PC-9 (cell line): ENCODE measurements around the gene RPTOR. TPM values are rescaled to one million over a fixed set of nuclear protein-coding genes. Genes with fewer than 3 reads are reported as not detected.

Source experiments
- BruUV-seq: library from RNA; stranded (reverse); fragments of 400-500 nt; replicated peaks from 2 replicates; lab custom pipeline; 2021; lab: Mats Ljungman, UMichigan
- CTCF ChIA-PET: fragments of 300-600 bp; sonication (Branson Sonifier 250); formaldehyde crosslinking; loops from one replicate; lab custom pipeline; 2022; ENCODE audit warnings: antibody characterized with exemption; lab: Charles Lee
- POLR2A ChIA-PET: fragments of 300-600 bp; sonication (Branson Sonifier 250); formaldehyde crosslinking; loops from one replicate; lab custom pipeline; 2022; ENCODE audit warnings: antibody characterized with exemption; ENCODE audit not compliant: unreplicated experiment; lab: Charles Lee
- DNase-seq, 2 experiments: peaks; one replicate each; pipeline versions ENCODE4 v3.0.0 to v3.0.0-alpha.2; 2015 to 2022; ENCODE audit warnings: mixed read lengths in 1 of 2
- H2AFZ ChIP-seq: fragments of 200-600 bp; sonication (generic); 2 replicates; pipeline ENCODE4 v1.8.1; 2017; ENCODE audit warnings: antibody characterized with exemption
- H3F3A ChIP-seq: fragments of 200-600 bp; sonication (generic); 2 replicates; pipeline ENCODE4 v1.8.1; 2017; ENCODE audit warnings: antibody characterized with exemption, mild to moderate bottlenecking, low read depth; ENCODE audit not compliant: insufficient read depth
- H3K27ac ChIP-seq: fragments of 200-600 bp; sonication (generic); 2 replicates; pipeline ENCODE4 v1.6.1; 2016; ENCODE audit warnings: mixed run types
- H3K27me3 ChIP-seq: fragments of 200-600 bp; sonication (generic); 2 replicates; pipeline ENCODE4 v1.6.1; 2016; ENCODE audit warnings: low read depth, mixed run types; ENCODE audit not compliant: insufficient read depth
- H3K36me3 ChIP-seq: fragments of 200-600 bp; sonication (generic); 2 replicates; pipeline ENCODE4 v1.6.1; 2016; ENCODE audit warnings: low read depth, mixed run types
- H3K4me1 ChIP-seq: fragments of 200-600 bp; sonication (generic); replicated peaks from 2 replicates; pipeline ENCODE4 v1.6.1; 2016; ENCODE audit warnings: mixed run types; ENCODE audit not compliant: insufficient read depth
- H3K4me2 ChIP-seq: fragments of 200-600 bp; sonication (generic); 2 replicates; pipeline ENCODE4 v1.6.1; 2017; ENCODE audit warnings: mixed run types
- H3K4me3 ChIP-seq: fragments of 200-600 bp; sonication (generic); 2 replicates; pipeline ENCODE4 v1.6.1; 2016; ENCODE audit warnings: mixed run types
- H3K79me2 ChIP-seq: fragments of 200-600 bp; sonication (generic); 2 replicates; pipeline ENCODE4 v1.6.1; 2017; ENCODE audit warnings: low read depth, mixed run types
- H3K9me2 ChIP-seq: fragments of 200-600 bp; sonication (generic); 2 replicates; pipeline ENCODE4 v1.8.1; 2017; ENCODE audit warnings: mild to moderate bottlenecking; ENCODE audit not compliant: insufficient read depth
- H3K9me3 ChIP-seq: fragments of 200-600 bp; sonication (generic); 2 replicates; pipeline ENCODE4 v1.8.1; 2016; ENCODE audit warnings: low read depth; ENCODE audit not compliant: insufficient read depth
- H4K20me1 ChIP-seq: fragments of 200-600 bp; sonication (generic); 2 replicates; pipeline ENCODE4 v1.8.1; 2017; ENCODE audit not compliant: insufficient read depth
- CTCF ChIP-seq: fragments of 200-600 bp; sonication (generic); conservative IDR thresholded peaks from 2 replicates; pipeline ENCODE4 v1.6.1; 2017; ENCODE audit warnings: mixed run types, antibody characterized with exemption, mild to moderate bottlenecking, moderate library complexity
- EZH2 ChIP-seq: fragments of 200-600 bp; sonication (generic); IDR thresholded peaks from 2 replicates; pipeline ENCODE4 v1.8.0; 2017; ENCODE audit warnings: antibody characterized with exemption, low read depth
- intact Hi-C: fragments of 100-400 bp; cut with micrococcal nuclease; formaldehyde crosslinking; loops from one replicate; pipeline ENCODE4 v1.10.0; 2022; ENCODE audit not compliant: unreplicated experiment
- total RNA-seq: library from RNA; stranded (reverse); gene quantifications from 2 replicates; pipeline ENCODE4 v1.2.3, GENCODE V29; 2021

RPTOR gene
- total RNA-seq, 1 experiment from 2014 or later, result 50.8 TPM

GRCh38 chr17:80967404-80967872, 422.8 kb downstream of the RPTOR start:
- Histone ChIP-seq H3K27ac (no peak overlapping the region), H3K4me3 (no peak overlapping the region), H3K9me3 (no peaks in the 10 kb centered on the region), H3K9me2 (no peaks in the 10 kb centered on the region), H2AFZ (no peak overlapping the region), H3K79me2 (no peaks in the 10 kb centered on the region), H3K36me3 (no peaks in the 10 kb centered on the region), H4K20me1 (no peaks in the 10 kb centered on the region), H3K4me1 (no peaks in the 10 kb centered on the region), H3F3A (no peaks in the 10 kb centered on the region), H3K27me3 (no peaks in the 10 kb centered on the region), H3K4me2 (no peak overlapping the region)
- intact Hi-C loops, result no loop called here
- BruUV-seq, result no TSS peak
- DNase-seq, result no peak
- ChIA-PET POLR2A (no interaction called here), CTCF (no interaction called here)
- no peak for TF ChIP-seq EZH2
- TF ChIP-seq CTCF, result no peak

- Histone ChIP-seq H3K9me2 (no peaks in the 10 kb centered on the region), H3F3A (no peaks in the 10 kb centered on the region), H3K36me3 (no peaks in the 10 kb centered on the region), H3K4me3 (no peak overlapping the region), H3K27me3 (no peaks in the 10 kb centered on the region), H2AFZ (no peak overlapping the region), H3K9me3 (no peaks in the 10 kb centered on the region), H3K27ac (no peak overlapping the region), H3K4me1 (no peaks in the 10 kb centered on the region), H3K79me2 (no peaks in the 10 kb centered on the region), H3K4me2 (no peak overlapping the region), H4K20me1 (no peaks in the 10 kb centered on the region)
- intact Hi-C loops, result no loop called here
- TF ChIP-seq CTCF (no peak), EZH2 (no peak)
- DNase-seq, result no peak
- BruUV-seq, result no TSS peak
- POLR2A ChIA-PET, result no interaction called here
- CTCF ChIA-PET, result no interaction called here
These were observed 424.0 kb downstream of the RPTOR start for GRCh38 chr17:80968602-80969029.

- intact Hi-C loops, result no loop called here
- DNase-seq, result no peak
- Histone ChIP-seq H4K20me1 (no peaks in the 10 kb centered on the region), H2AFZ (no peak overlapping the region), H3K79me2 (no peaks in the 10 kb centered on the region), H3K9me3 (no peaks in the 10 kb centered on the region), H3K27ac (no peak overlapping the region), H3F3A (no peaks in the 10 kb centered on the region), H3K36me3 (no peaks in the 10 kb centered on the region), H3K4me1 (no peaks in the 10 kb centered on the region), H3K27me3 (no peaks in the 10 kb centered on the region), H3K4me2 (no peak overlapping the region), H3K9me2 (no peaks in the 10 kb centered on the region), H3K4me3 (no peak overlapping the region)
- BruUV-seq, result TSS peak; percentile 16
- CTCF ChIA-PET, result no interaction called here
- POLR2A ChIA-PET, result no interaction called here
- TF ChIP-seq CTCF (no peak), EZH2 (no peak)
These were observed 424.5 kb downstream of the RPTOR start for GRCh38 chr17:80969030-80969673.
